B cell (primary cell): ENCODE measurements around the gene NOTCH1. TPM values are rescaled to one million over a fixed set of nuclear protein-coding genes. Genes with fewer than 3 reads are reported as not detected.

ENCODE experiments used
- ATAC-seq: fragments of 200-7000 bp; cut with Tn5 transposase; one replicate; pipeline ENCODE4 v1.10.0; 2021; ENCODE audit warnings: low read depth, mild to moderate bottlenecking, moderate number of reproducible peaks, moderate library complexity
- CTCF ChIA-PET: fragments of 350-600 bp; sonication (Branson Sonifier 250); formaldehyde crosslinking; loops from one replicate; lab custom pipeline; 2021; ENCODE audit warnings: antibody characterized with exemption, inconsistent platforms; lab: Charles Lee
- POLR2A ChIA-PET: fragments of 350-600 bp; sonication (Branson Sonifier 250); formaldehyde crosslinking; loops from one replicate; lab custom pipeline; 2021; ENCODE audit warnings: antibody characterized with exemption; lab: Charles Lee
- DNase-seq: peaks from one replicate; pipeline ENCODE4 v3.0.0; 2013
- H2AFZ ChIP-seq: 2 replicates; pipeline ENCODE4 v1.6.1; 2012; ENCODE audit warnings: mild to moderate bottlenecking, low read depth, low read length; ENCODE audit not compliant: insufficient read depth, poor library complexity, severe bottlenecking
- H3K27ac ChIP-seq, 2 donors: 1 replicate in 1 of 2; 2 replicates in 1 of 2; pipeline ENCODE4 v1.5.1; 2012 to 2013; ENCODE audit warnings: low read length in 2 of 2, mild to moderate bottlenecking in 2 of 2, moderate library complexity in 1 of 2
- H3K27me3 ChIP-seq, 4 experiments: fragments of 200-600 bp in 1 of 4; sonication (generic) in 1 of 4; replicated peaks in 1 of 4; 1 replicate in 2 of 4; 2 replicates in 2 of 4; pipeline versions ENCODE4 v1.6.1 to v1.7.0; 2013 to 2016; ENCODE audit warnings: low read length in 3 of 4, mild to moderate bottlenecking in 2 of 4, mixed read lengths in 1 of 4, moderate library complexity in 1 of 4; ENCODE audit not compliant: insufficient read depth in 4 of 4, control insufficient read depth in 3 of 4; ENCODE audit errors: control extremely low read depth in 1 of 4
- H3K36me3 ChIP-seq, 2 experiments: replicated peaks in 1 of 2; 1 replicate in 1 of 2; 2 replicates in 1 of 2; pipeline versions ENCODE4 v1.6.1 to v1.7.1; 2013; ENCODE audit warnings: low read length in 1 of 2; ENCODE audit not compliant: insufficient read depth in 2 of 2, control insufficient read depth in 1 of 2; ENCODE audit errors: control extremely low read depth in 1 of 2, extremely low read depth in 1 of 2
- H3K4me1 ChIP-seq, 2 donors: fragments of 200-600 bp in 1 of 2; sonication (generic) in 1 of 2; 1 replicate in 1 of 2; 2 replicates in 1 of 2; pipeline versions ENCODE4 v1.5.1 to v1.6.1; 2013 to 2017; ENCODE audit warnings: low read length in 2 of 2; ENCODE audit not compliant: control insufficient read depth in 2 of 2, insufficient read depth in 2 of 2
- H3K4me2 ChIP-seq: replicated peaks from 2 replicates; pipeline ENCODE3; 2012; ENCODE audit warnings: mild to moderate bottlenecking, low read depth, low read length; ENCODE audit not compliant: poor library complexity, severe bottlenecking
- H3K4me3 ChIP-seq, 5 experiments: fragments of 200-600 bp in 1 of 5; sonication (generic) in 1 of 5; 1 replicate in 3 of 5; 2 replicates in 2 of 5; pipeline versions ENCODE4 v1.5.1 to v1.7.0; 2011 to 2016; ENCODE audit warnings: low read length in 4 of 5, mild to moderate bottlenecking in 4 of 5, low read depth in 2 of 5, control low read depth in 1 of 5, moderate library complexity in 1 of 5; ENCODE audit not compliant: insufficient read depth in 1 of 5; ENCODE audit errors: control extremely low read depth in 1 of 5, extremely low read depth in 1 of 5
- H3K79me2 ChIP-seq: fragments of 200-600 bp; sonication (generic); one replicate; pipeline ENCODE4 v1.6.0; 2016; ENCODE audit warnings: low read length; ENCODE audit not compliant: control insufficient read depth, insufficient read depth
- H3K9ac ChIP-seq: fragments of 200-600 bp; sonication (generic); 2 replicates; pipeline ENCODE4 v1.6.1; 2017; ENCODE audit warnings: mild to moderate bottlenecking, low read length, moderate library complexity
- H3K9me3 ChIP-seq, 3 donors: one replicate each; pipeline versions ENCODE4 v1.6.1 to v1.7.1; 2013; ENCODE audit warnings: low read length in 2 of 3; ENCODE audit not compliant: control insufficient read depth in 2 of 3, insufficient read depth in 1 of 3; ENCODE audit errors: control extremely low read depth in 1 of 3
- H4K20me1 ChIP-seq: 2 replicates; pipeline ENCODE4 v1.6.0; 2012; ENCODE audit warnings: mild to moderate bottlenecking, low read length; ENCODE audit not compliant: insufficient read depth, control insufficient read depth, poor library complexity, severe bottlenecking
- H3K27ac Mint-ChIP-seq: one replicate; pipeline ENCODE4 v1.8.0; 2021; ENCODE audit warnings: mixed read lengths
- H3K27me3 Mint-ChIP-seq: one replicate; pipeline ENCODE4 v1.8.0; 2021; ENCODE audit warnings: mixed read lengths
- H3K4me1 Mint-ChIP-seq: one replicate; pipeline ENCODE4 v1.8.0; 2021; ENCODE audit warnings: mixed read lengths
- H3K4me3 Mint-ChIP-seq: one replicate; pipeline ENCODE4 v1.8.0; 2021; ENCODE audit warnings: mixed read lengths
- H3K9me3 Mint-ChIP-seq: one replicate; pipeline ENCODE4 v1.8.0; 2022; ENCODE audit warnings: mixed read lengths; ENCODE audit not compliant: insufficient read depth
- EZH2 ChIP-seq: IDR thresholded peaks from 2 replicates; pipeline ENCODE4 v1.6.1; 2012; ENCODE audit warnings: borderline replicate concordance, low read depth, mild to moderate bottlenecking, moderate library complexity, low read length; ENCODE audit not compliant: insufficient read depth, poor library complexity, severe bottlenecking
- WGBS: methylation state at CpG from one replicate; pipeline ENCODE4 v1.1.5; 2013; ENCODE audit warnings: missing lambda C conversion rate; ENCODE audit not compliant: insufficient coverage; 5-methylcytosine and 5-hydroxymethylcytosine counted together
- intact Hi-C: fragments of 100-400 bp; cut with micrococcal nuclease; formaldehyde crosslinking; loops from one replicate; pipeline ENCODE4 v1.10.0; 2022
- polyA plus RNA-seq: library from polyadenylated mRNA; depleted of rRNA; stranded (reverse); fragments of >200 nt; gene quantifications from 2 replicates; pipeline ENCODE4 v1.2.3, GENCODE V29; 2012
- total RNA-seq, 2 donors: library from RNA; stranded (reverse); fragments of 120-200 nt in 1 of 2; gene quantifications; 1 replicate in 1 of 2; 2 replicates in 1 of 2; pipeline versions ENCODE4 v1.2.3 to v1.2.4, GENCODE V29; 2013 to 2022
- TF ChIP-seq, protein P1 (sequence below): fragments of 200-600 bp; IDR thresholded peaks from one replicate; pipeline ENCODE4 v1.8.0; 2022; ENCODE audit warnings: antibody characterized with exemption, mild to moderate bottlenecking

NOTCH1 gene
- total and polyA plus RNA-seq, 2 donors (not counting 1 experiment from before 2014, with no cell fraction given): 16.6 to 38.5 TPM

GRCh38 chr9:136454026-136454796, 91.6 kb downstream of the NOTCH1 start:
- DNase-seq (no peak), ATAC-seq (no peak)
- ChIA-PET CTCF (no interaction called here), POLR2A (no interaction called here)
- H3K4me1 ChIP-seq: no peaks in the 10 kb centered on the region
- H3K4me3 ChIP-seq: no peak overlapping the region
- 98% methylated on average over 24 of the region's 25 CpGs for WGBS
- H3K27me3 ChIP-seq: no peaks in the 10 kb centered on the region
- no peak overlapping the region for H3K9ac ChIP-seq
- no peaks in the 10 kb centered on the region for H3K27me3 Mint-ChIP-seq
- H3K79me2 ChIP-seq: peaks cover 15% of the 10 kb centered on the region
- no peaks in the 10 kb centered on the region for H3K9me3 ChIP-seq
- H2AFZ ChIP-seq: no peak overlapping the region
- H3K4me3 Mint-ChIP-seq: no peak overlapping the region
- peaks cover 21% of the 10 kb centered on the region for H4K20me1 ChIP-seq
- H3K27ac ChIP-seq: no peak overlapping the region
- no peak overlapping the region for H3K4me2 ChIP-seq
- peaks cover 0 to 80% of the 10 kb centered on the region in 2 experiments for H3K36me3 ChIP-seq
- TF ChIP-seq, protein P1, sequence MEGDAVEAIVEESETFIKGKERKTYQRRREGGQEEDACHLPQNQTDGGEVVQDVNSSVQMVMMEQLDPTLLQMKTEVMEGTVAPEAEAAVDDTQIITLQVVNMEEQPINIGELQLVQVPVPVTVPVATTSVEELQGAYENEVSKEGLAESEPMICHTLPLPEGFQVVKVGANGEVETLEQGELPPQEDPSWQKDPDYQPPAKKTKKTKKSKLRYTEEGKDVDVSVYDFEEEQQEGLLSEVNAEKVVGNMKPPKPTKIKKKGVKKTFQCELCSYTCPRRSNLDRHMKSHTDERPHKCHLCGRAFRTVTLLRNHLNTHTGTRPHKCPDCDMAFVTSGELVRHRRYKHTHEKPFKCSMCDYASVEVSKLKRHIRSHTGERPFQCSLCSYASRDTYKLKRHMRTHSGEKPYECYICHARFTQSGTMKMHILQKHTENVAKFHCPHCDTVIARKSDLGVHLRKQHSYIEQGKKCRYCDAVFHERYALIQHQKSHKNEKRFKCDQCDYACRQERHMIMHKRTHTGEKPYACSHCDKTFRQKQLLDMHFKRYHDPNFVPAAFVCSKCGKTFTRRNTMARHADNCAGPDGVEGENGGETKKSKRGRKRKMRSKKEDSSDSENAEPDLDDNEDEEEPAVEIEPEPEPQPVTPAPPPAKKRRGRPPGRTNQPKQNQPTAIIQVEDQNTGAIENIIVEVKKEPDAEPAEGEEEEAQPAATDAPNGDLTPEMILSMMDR: no peak
- TF ChIP-seq EZH2: no peak
- H3K9me3 Mint-ChIP-seq: no peaks in the 10 kb centered on the region
- no peaks in the 10 kb centered on the region for H3K4me1 Mint-ChIP-seq
- intact Hi-C loops: no loop called here
- no peak overlapping the region for H3K27ac Mint-ChIP-seq

- Mint-ChIP-seq H3K9me3 (no peaks in the 10 kb centered on the region), H3K4me3 (no peak overlapping the region), H3K27ac (no peak overlapping the region), H3K27me3 (no peaks in the 10 kb centered on the region), H3K4me1 (no peaks in the 10 kb centered on the region)
- ChIA-PET CTCF (interaction anchor here (0.7 kb wide), 1 partner anchor 588 kb away, joined by 4 read pairs; no protein-coding TSS in a partner anchor), POLR2A (no interaction called here)
- intact Hi-C loops: no loop called here
- H3K4me2 ChIP-seq: no peak overlapping the region
- no peak overlapping the region for H3K4me3 ChIP-seq
- no peak overlapping the region for H3K27ac ChIP-seq
- DNase-seq (no peak), ATAC-seq (no peak)
- no peak overlapping the region for H3K9ac ChIP-seq
- 98% methylated on average over 11 of the region's 11 CpGs for WGBS
- H4K20me1 ChIP-seq: peaks cover 15% of the 10 kb centered on the region
- no peak overlapping the region for H2AFZ ChIP-seq
- no peaks in the 10 kb centered on the region for H3K4me1 ChIP-seq
- TF ChIP-seq, protein P1: no peak
- TF ChIP-seq EZH2: no peak
- peaks cover 15% of the 10 kb centered on the region for H3K79me2 ChIP-seq
- H3K27me3 ChIP-seq: no peaks in the 10 kb centered on the region
- H3K36me3 ChIP-seq: peaks cover 4 to 79% of the 10 kb centered on the region in 2 experiments
- no peaks in the 10 kb centered on the region for H3K9me3 ChIP-seq
Observed at GRCh38 chr9:136453326-136453725, 92.5 kb downstream of the NOTCH1 start.
